Keratinocyte (primary cell): ENCODE measurements around the gene TUBB6. TPM values are rescaled to one million over a fixed set of nuclear protein-coding genes. Genes with fewer than 3 reads are reported as not detected.

Experiments
- DNase-seq: peaks from one replicate; pipeline ENCODE4 v3.0.0-alpha.2; 2011; ENCODE audit warnings: low read depth, missing footprints, low spot score
- FAIRE-seq: peaks from 2 replicates; lab custom pipeline; 2011; peaks lifted over from hg19 to GRCh38; lab: Jason Lieb, UNC
- H2AFZ ChIP-seq: 2 replicates; pipeline ENCODE4 v1.6.0; 2012; ENCODE audit warnings: low read length, control low read depth, inconsistent platforms; ENCODE audit not compliant: control insufficient read depth
- H3K27ac ChIP-seq: 2 replicates; pipeline ENCODE4 v1.5.1; 2011; ENCODE audit warnings: low read length; ENCODE audit not compliant: control insufficient read depth, insufficient read depth
- H3K27me3 ChIP-seq: 3 replicates; pipeline ENCODE4 v1.6.0; 2011; ENCODE audit warnings: low read length; ENCODE audit not compliant: control insufficient read depth, insufficient read depth; ENCODE audit errors: extremely low read depth
- H3K36me3 ChIP-seq, 2 experiments: 2 replicates in 1 of 2; 3 replicates in 1 of 2; pipeline ENCODE4 v1.5.1; 2011; ENCODE audit warnings: low read length in 2 of 2, mild to moderate bottlenecking in 1 of 2; ENCODE audit not compliant: control insufficient read depth in 2 of 2, insufficient read depth in 2 of 2; ENCODE audit errors: extremely low read depth in 1 of 2
- H3K4me1 ChIP-seq: 3 replicates; pipeline ENCODE4 v1.5.1; 2011; ENCODE audit warnings: low read length; ENCODE audit not compliant: control insufficient read depth, insufficient read depth; ENCODE audit errors: extremely low read depth
- H3K4me2 ChIP-seq: 3 replicates; pipeline ENCODE4 v1.6.0; 2011; ENCODE audit warnings: low read depth, low read length; ENCODE audit not compliant: control insufficient read depth, insufficient read depth; ENCODE audit errors: extremely low read depth
- H3K4me3 ChIP-seq, 3 experiments: fragments of 200-600 bp in 1 of 3; sonication (generic) in 1 of 3; 2 replicates in 2 of 3; 3 replicates in 1 of 3; pipeline ENCODE4 v1.5.1; 2011 to 2016; ENCODE audit warnings: low read length in 3 of 3, mild to moderate bottlenecking in 3 of 3, control low read depth in 2 of 3, inconsistent platforms in 1 of 3, low read depth in 1 of 3, mixed read lengths in 1 of 3, mixed run types in 1 of 3, moderate library complexity in 1 of 3; ENCODE audit not compliant: control insufficient read depth in 2 of 3, insufficient read depth in 2 of 3; ENCODE audit errors: extremely low read depth in 1 of 3
- H3K79me2 ChIP-seq: 2 replicates; pipeline ENCODE4 v1.6.0; 2012; ENCODE audit warnings: low read length; ENCODE audit not compliant: control insufficient read depth, insufficient read depth
- H3K9ac ChIP-seq: 3 replicates; pipeline ENCODE4 v1.6.0; 2011; ENCODE audit warnings: low read length; ENCODE audit not compliant: control insufficient read depth, insufficient read depth; ENCODE audit errors: extremely low read depth
- H3K9me1 ChIP-seq: 3 replicates; pipeline ENCODE4 v1.6.0; 2011; ENCODE audit warnings: low read length; ENCODE audit not compliant: control insufficient read depth, insufficient read depth; ENCODE audit errors: extremely low read depth
- H3K9me3 ChIP-seq: 2 replicates; pipeline ENCODE4 v1.5.1; 2012; ENCODE audit warnings: low read depth, low read length; ENCODE audit not compliant: control insufficient read depth
- H4K20me1 ChIP-seq: 3 replicates; pipeline ENCODE4 v1.6.0; 2011; ENCODE audit warnings: low read length; ENCODE audit not compliant: control insufficient read depth, insufficient read depth; ENCODE audit errors: extremely low read depth
- EZH2 ChIP-seq: IDR thresholded peaks from one replicate; pipeline ENCODE4 v1.6.1; 2012; ENCODE audit warnings: inconsistent platforms, mild to moderate bottlenecking, low read length, moderate library complexity
- dilution Hi-C: fragments of 300-500 bp; cut with MboI; formaldehyde crosslinking; loops from one replicate; pipeline ENCODE4 v1.7.0; 2020; ENCODE audit warnings: low sequenced_read_pairs; ENCODE audit not compliant: extremely low pct_ligation_motif_present
- polyA plus RNA-seq, 5 experiments: library from polyadenylated mRNA; depleted of rRNA in 3 of 5; stranded (reverse) in 3 of 5; stranded (forward) in 1 of 5; unstranded in 1 of 5; fragments of >200 nt; gene quantifications; 1 replicate in 1 of 5; 2 replicates in 3 of 5; 3 replicates in 1 of 5; pipeline versions ENCODE4 v1.2.1 to v1.2.3, GENCODE V29; 2011 to 2012; ENCODE audit warnings: missing spikeins in 2 of 5, low read depth in 1 of 5, low replicate concordance in 1 of 5
- TF ChIP-seq, protein P1 (sequence below), 3 experiments: IDR thresholded peaks in 1 of 3; conservative IDR thresholded peaks in 1 of 3; optimal IDR thresholded peaks in 1 of 3; 2 replicates in 2 of 3; 3 replicates in 1 of 3; pipeline versions ENCODE3 to v1.5.1; 2011; ENCODE audit warnings: low read length in 3 of 3, mild to moderate bottlenecking in 3 of 3, moderate library complexity in 2 of 3, control low read depth in 1 of 3, inconsistent platforms in 1 of 3; ENCODE audit not compliant: insufficient read depth in 2 of 3; ENCODE audit errors: extremely low read depth in 1 of 3

TUBB6 gene
- polyA plus RNA-seq, 1 donor (not counting 4 experiments of a cell fraction or from before 2014, with no cell fraction given): 479 TPM

DNA sequence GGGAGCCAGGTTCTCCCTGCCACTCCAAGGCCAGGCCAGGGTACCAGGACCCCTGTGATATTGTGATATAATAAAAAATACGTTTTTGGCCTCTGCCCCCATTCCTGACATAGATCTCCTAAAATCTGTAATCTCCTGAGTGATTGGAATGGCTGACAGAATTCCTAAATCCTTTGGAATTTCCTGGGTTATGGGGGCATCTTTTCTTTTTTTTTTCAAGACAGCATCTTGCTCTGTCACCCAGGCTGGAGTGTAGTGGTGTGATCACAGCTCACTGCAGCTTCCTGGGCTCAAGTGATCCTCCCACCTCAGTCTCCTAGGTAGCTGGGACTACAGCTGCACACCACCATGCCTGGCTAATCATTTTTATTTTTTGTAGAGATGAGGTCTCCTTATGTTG is 26.2 kb upstream of the TUBB6 start:
- Histone ChIP-seq H4K20me1 (no peaks in the 10 kb centered on the region), H3K27ac (peak overlapping the region; percentile 67), H3K4me3 (no peak overlapping the region), H3K27me3 (no peaks in the 10 kb centered on the region), H3K79me2 (no peaks in the 10 kb centered on the region), H3K9ac (peak overlapping the region; percentile 56), H3K36me3 (no peaks in the 10 kb centered on the region), H3K9me3 (no peaks in the 10 kb centered on the region), H3K9me1 (no peaks in the 10 kb centered on the region), H3K4me1 (peaks cover 17% of the 10 kb centered on the region), H3K4me2 (peak overlapping the region; percentile 33), H2AFZ (no peak overlapping the region)
- no peak for DNase-seq
- FAIRE-seq: no peak
- dilution Hi-C loops: no loop called here
- TF ChIP-seq, protein P1, sequence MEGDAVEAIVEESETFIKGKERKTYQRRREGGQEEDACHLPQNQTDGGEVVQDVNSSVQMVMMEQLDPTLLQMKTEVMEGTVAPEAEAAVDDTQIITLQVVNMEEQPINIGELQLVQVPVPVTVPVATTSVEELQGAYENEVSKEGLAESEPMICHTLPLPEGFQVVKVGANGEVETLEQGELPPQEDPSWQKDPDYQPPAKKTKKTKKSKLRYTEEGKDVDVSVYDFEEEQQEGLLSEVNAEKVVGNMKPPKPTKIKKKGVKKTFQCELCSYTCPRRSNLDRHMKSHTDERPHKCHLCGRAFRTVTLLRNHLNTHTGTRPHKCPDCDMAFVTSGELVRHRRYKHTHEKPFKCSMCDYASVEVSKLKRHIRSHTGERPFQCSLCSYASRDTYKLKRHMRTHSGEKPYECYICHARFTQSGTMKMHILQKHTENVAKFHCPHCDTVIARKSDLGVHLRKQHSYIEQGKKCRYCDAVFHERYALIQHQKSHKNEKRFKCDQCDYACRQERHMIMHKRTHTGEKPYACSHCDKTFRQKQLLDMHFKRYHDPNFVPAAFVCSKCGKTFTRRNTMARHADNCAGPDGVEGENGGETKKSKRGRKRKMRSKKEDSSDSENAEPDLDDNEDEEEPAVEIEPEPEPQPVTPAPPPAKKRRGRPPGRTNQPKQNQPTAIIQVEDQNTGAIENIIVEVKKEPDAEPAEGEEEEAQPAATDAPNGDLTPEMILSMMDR (optimal IDR thresholded peaks at IDR 0.05 in 1 of 3, IDR thresholded peaks at IDR 0.05 in 1 of 3, conservative IDR thresholded peaks at IDR 0.05 in 1 of 3; ENCODE audit: extremely low read depth in 1 of 3, insufficient read depth in 2 of 3, low read length in 3 of 3): no peak
- no peak for TF ChIP-seq EZH2

DNA sequence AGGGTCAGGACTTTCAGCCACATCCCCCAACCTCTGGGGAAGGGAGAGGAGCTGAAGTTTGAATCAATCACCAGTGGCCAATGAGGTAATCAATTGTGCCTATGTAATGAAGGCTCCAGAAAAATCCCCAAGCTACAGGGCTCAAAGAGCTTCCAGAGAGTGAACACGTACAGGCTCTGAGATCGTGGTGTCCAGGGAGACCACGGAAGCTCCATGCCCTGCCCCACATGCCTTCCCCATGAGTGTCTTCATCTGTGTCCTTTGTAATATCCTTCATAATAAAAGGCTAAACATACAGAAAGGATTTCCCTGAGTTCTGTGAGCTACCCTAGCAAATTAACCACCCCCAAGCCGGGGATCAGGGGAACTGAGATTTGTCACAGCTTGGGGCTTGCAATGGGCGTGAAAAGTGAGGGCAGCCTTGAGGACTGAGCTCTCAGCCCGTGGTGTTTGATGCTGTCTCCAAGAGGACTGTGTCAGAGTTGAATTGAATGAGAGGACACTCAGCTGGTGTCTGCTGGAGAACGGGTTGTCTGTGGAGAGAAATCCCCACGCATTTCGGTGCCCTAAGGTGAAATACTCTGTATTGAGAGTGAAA is 25.5 kb upstream of the TUBB6 start:
- dilution Hi-C loops: no loop called here

More for the DNA sequence above, 25.5 kb upstream of the TUBB6 start:
- Histone ChIP-seq H3K27me3 (no peaks in the 10 kb centered on the region), H2AFZ (no peak overlapping the region), H3K4me2 (peak overlapping the region; percentile 33), H3K27ac (peak overlapping the region; percentile 67), H3K4me1 (peaks cover 22% of the 10 kb centered on the region), H3K9me3 (no peaks in the 10 kb centered on the region), H4K20me1 (no peaks in the 10 kb centered on the region), H3K4me3 (no peak overlapping the region), H3K36me3 (no peaks in the 10 kb centered on the region), H3K79me2 (no peaks in the 10 kb centered on the region), H3K9me1 (no peaks in the 10 kb centered on the region), H3K9ac (peak overlapping the region; percentile 56)
- peak; percentile 92 for DNase-seq
- peak; percentile 97 for FAIRE-seq
- TF ChIP-seq, protein P1 (optimal IDR thresholded peaks at IDR 0.05 in 1 of 3, IDR thresholded peaks at IDR 0.05 in 1 of 3, conservative IDR thresholded peaks at IDR 0.05 in 1 of 3; ENCODE audit: extremely low read depth in 1 of 3, insufficient read depth in 2 of 3, low read length in 3 of 3): no peak
- no peak for TF ChIP-seq EZH2
